K562 (cell line): ENCODE measurements around the gene ARHGAP42.

Source experiments
- GATAD2B ChIP-seq: fragments of 450-650 bp; IDR thresholded peaks from 2 replicates; pipeline ENCODE4 v1.6.1; 2017; ENCODE audit warnings: mild to moderate bottlenecking, borderline replicate concordance
- HSF4 ChIP-seq: fragments of 250-450 bp; sonication (Bioruptor Pico); IDR thresholded peaks from 2 replicates; pipeline ENCODE4 v2.1.2; 2022; ENCODE audit warnings: mild to moderate bottlenecking, moderate library complexity, borderline replicate concordance
- KHSRP ChIP-seq: fragments of 450-650 bp; IDR thresholded peaks from 2 replicates; pipeline ENCODE4 v1.6.1; 2017
- MYNN ChIP-seq, 2 experiments: sonication (generic); formaldehyde crosslinking in 1 of 2; IDR thresholded peaks; 2 replicates each; pipeline versions ENCODE4 v1.5.0 to v1.6.1; 2016 to 2020; ENCODE audit warnings: antibody characterized with exemption in 1 of 2, missing genetic modification reagents in 1 of 2
- SMC3 ChIP-seq: conservative IDR thresholded peaks from 2 replicates; pipeline ENCODE4 v1.6.1; 2011; ENCODE audit warnings: low read depth, low read length, improper control_type of control experiment; ENCODE audit not compliant: insufficient read depth
- ZBTB9 ChIP-seq: fragments of 450-650 bp; formaldehyde crosslinking; IDR thresholded peaks from 2 replicates; pipeline ENCODE4 v1.4.0; 2020; ENCODE audit warnings: mild to moderate bottlenecking, moderate library complexity
- ZNF274 ChIP-seq: IDR thresholded peaks from 2 replicates; pipeline ENCODE4 v1.6.1; 2011; ENCODE audit warnings: low read depth, mild to moderate bottlenecking, low read length, moderate library complexity, borderline replicate concordance
- ZNF3 ChIP-seq: fragments of 250-450 bp; sonication (Bioruptor Pico); IDR thresholded peaks from 2 replicates; pipeline ENCODE4 v1.5.0; 2021; ENCODE audit warnings: mild to moderate bottlenecking, moderate library complexity

DNA sequence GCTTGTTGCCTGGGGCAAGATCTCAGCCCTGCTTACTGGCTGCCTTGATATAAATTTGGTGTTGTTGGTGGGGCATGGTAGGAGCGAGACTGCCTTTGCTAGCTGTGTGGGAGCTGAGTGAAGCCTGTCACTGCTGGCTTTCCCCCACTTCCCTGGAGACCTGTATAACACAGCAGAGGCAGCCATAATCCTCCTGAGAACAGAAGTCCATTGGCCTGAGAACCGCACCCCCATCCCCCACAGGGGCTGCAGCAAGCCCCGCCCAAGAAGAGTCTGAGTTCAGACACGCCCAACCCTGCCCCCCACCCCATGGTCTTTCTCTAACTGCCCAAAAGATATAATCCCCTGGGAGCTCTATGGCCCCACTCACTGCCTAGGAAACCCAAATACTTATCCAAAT lies 39.2 kb upstream of the ARHGAP42 start:
- no peak for TF ChIP-seq SMC3
- TF ChIP-seq KHSRP: no peak
- TF ChIP-seq HSF4 (CRISPR knock-in tag): no peak
- no peak for TF ChIP-seq ZNF3 (CRISPR knock-in tag)
- TF ChIP-seq GATAD2B: no peak
- no peak for TF ChIP-seq MYNN (IDR thresholded peaks at IDR 0.05)
- TF ChIP-seq MYNN (CRISPR knock-in tag; IDR thresholded peaks at IDR 0.05): no peak
- TF ChIP-seq ZNF274: no peak
- TF ChIP-seq ZBTB9: no peak
